ENCODE results near the gene TGFB2. TPM values are rescaled to one million over a fixed set of nuclear protein-coding genes. Genes with fewer than 3 reads are reported as not detected.

TGFB2 gene
- total and polyA plus RNA-seq, 4 donors = 0.21 to 0.75 (median 0.41) TPM

GRCh38 chr1:218478336-218478735 lies 133.2 kb downstream of the TGFB2 start (continued):
- no peak for TF ChIP-seq REST (IDR thresholded peaks at IDR 0.05)
- no peak for TF ChIP-seq HNF4G (IDR thresholded peaks at IDR 0.05)
- TF ChIP-seq MAX (IDR thresholded peaks at IDR 0.05) = no peak
- TF ChIP-seq HNF4A (conservative IDR thresholded peaks at IDR 0.05) = no peak

GRCh38 chr1:218479436-218480115 lies 134.4 kb downstream of the TGFB2 start:
- H3K27ac ChIP-seq (ENCODE audit: low read depth in 1 of 2, low read length in 2 of 2) = peak overlapping the region; percentile 28 to 31
- H3K27me3 ChIP-seq (ENCODE audit: control insufficient read depth in 4 of 4, insufficient read depth in 4 of 4, low read length in 3 of 4) = no peaks in the 10 kb centered on the region
- no peaks in the 10 kb centered on the region for H3K4me1 ChIP-seq (ENCODE audit: control insufficient read depth in 4 of 4, insufficient read depth in 4 of 4, low read length in 3 of 4)
- no peaks in the 10 kb centered on the region for H3K36me3 ChIP-seq (ENCODE audit: control insufficient read depth in 4 of 4, insufficient read depth in 3 of 4, low read depth in 1 of 4, low read length in 3 of 4)
- no peak overlapping the region for H3K9ac ChIP-seq (ENCODE audit: low read depth in 1 of 2, low read length in 2 of 2)
- no peaks in the 10 kb centered on the region for H3K9me3 ChIP-seq (ENCODE audit: control insufficient read depth in 4 of 4, low read length in 3 of 4)
- no peak for DNase-seq (ENCODE audit: low spot score)
- no peak for TF ChIP-seq EGR1 (IDR thresholded peaks at IDR 0.05; ENCODE audit: low read depth in 2 of 2)
- TF ChIP-seq MAX (IDR thresholded peaks at IDR 0.05) = no peak
- no peak for TF ChIP-seq HNF4G (IDR thresholded peaks at IDR 0.05)
- TF ChIP-seq FOXA1 (IDR thresholded peaks at IDR 0.05) = no peak
- no peak for TF ChIP-seq TAF1 (conservative IDR thresholded peaks at IDR 0.05)
- TF ChIP-seq NR2F2 (IDR thresholded peaks at IDR 0.05) = no peak
- no peak for TF ChIP-seq HNF4A (conservative IDR thresholded peaks at IDR 0.05)
- no peak for TF ChIP-seq RXRA (IDR thresholded peaks at IDR 0.05)
- no peak overlapping the region for H3K4me3 ChIP-seq (ENCODE audit: low read depth in 1 of 3, low read length in 3 of 3)
- 77% methylated on average over 1 of the region's 1 CpG for WGBS

GRCh38 chr1:218480137-218480536 lies 135.0 kb downstream of the TGFB2 start:
- H3K4me3 ChIP-seq (ENCODE audit: low read depth in 1 of 3, low read length in 3 of 3) = no peak overlapping the region
- TF ChIP-seq RXRA (IDR thresholded peaks at IDR 0.05) = peak in 1 of 2 donors; percentile 18
- no peak for TF ChIP-seq JUND (IDR thresholded peaks at IDR 0.05)
- H3K9me3 ChIP-seq (ENCODE audit: control insufficient read depth in 4 of 4, low read length in 3 of 4) = no peaks in the 10 kb centered on the region
- H3K27me3 ChIP-seq (ENCODE audit: control insufficient read depth in 4 of 4, insufficient read depth in 4 of 4, low read length in 3 of 4) = no peaks in the 10 kb centered on the region
- H3K9ac ChIP-seq (ENCODE audit: low read depth in 1 of 2, low read length in 2 of 2) = no peak overlapping the region
- WGBS = 88% methylated on average over 3 of the region's 3 CpGs
- H3K36me3 ChIP-seq (ENCODE audit: control insufficient read depth in 4 of 4, insufficient read depth in 3 of 4, low read depth in 1 of 4, low read length in 3 of 4) = no peaks in the 10 kb centered on the region
- H3K4me1 ChIP-seq (ENCODE audit: control insufficient read depth in 4 of 4, insufficient read depth in 4 of 4, low read length in 3 of 4) = no peaks in the 10 kb centered on the region
- no peak for DNase-seq (ENCODE audit: low spot score)
- peak overlapping the region; percentile 28 to 31 for H3K27ac ChIP-seq (ENCODE audit: low read depth in 1 of 2, low read length in 2 of 2)

GRCh38 chr1:218480588-218481099 lies 135.5 kb downstream of the TGFB2 start:
- no peak for TF ChIP-seq NR2F2 (IDR thresholded peaks at IDR 0.05)
- no peak for TF ChIP-seq SP1 (IDR thresholded peaks at IDR 0.05)
- peak; percentile 61 for TF ChIP-seq REST (IDR thresholded peaks at IDR 0.05)
- TF ChIP-seq RXRA (IDR thresholded peaks at IDR 0.05) = peak in 1 of 2 donors; percentile 4
- TF ChIP-seq JUND (IDR thresholded peaks at IDR 0.05) = peak; percentile 41 to 77
- TF ChIP-seq ZBTB33 (IDR thresholded peaks at IDR 0.05) = no peak
- Histone ChIP-seq H3K9me3 (ENCODE audit: control insufficient read depth in 4 of 4, low read length in 3 of 4) (no peaks in the 10 kb centered on the region), H3K9ac (ENCODE audit: low read depth in 1 of 2, low read length in 2 of 2) (no peak overlapping the region), H3K36me3 (ENCODE audit: control insufficient read depth in 4 of 4, insufficient read depth in 3 of 4, low read depth in 1 of 4, low read length in 3 of 4) (no peaks in the 10 kb centered on the region), H3K4me3 (ENCODE audit: low read depth in 1 of 3, low read length in 3 of 3) (no peak overlapping the region), H3K27me3 (ENCODE audit: control insufficient read depth in 4 of 4, insufficient read depth in 4 of 4, low read length in 3 of 4) (no peaks in the 10 kb centered on the region), H3K27ac (ENCODE audit: low read depth in 1 of 2, low read length in 2 of 2) (peak overlapping the region in 1 of 2 donors; percentile 28), H3K4me1 (ENCODE audit: control insufficient read depth in 4 of 4, insufficient read depth in 4 of 4, low read length in 3 of 4) (no peaks in the 10 kb centered on the region)
- 85% methylated on average over 1 of the region's 1 CpG for WGBS
- DNase-seq (ENCODE audit: low spot score) = no peak

Data from liver (tissue), 9 donors.